CMK (cell line): ENCODE results near the gene KDM4F.

Experiments used
- DNase-seq: peaks from one replicate; pipeline ENCODE4 v3.0.0-alpha.2; 2010; ENCODE audit warnings: low read depth

Gene KDM4F

GRCh38 chr11:95065336-95065735, 16.1 kb downstream of the KDM4F start:
- DNase-seq = no peak

GRCh38 chr11:95066716-95067038, 17.5 kb downstream of the KDM4F start, which contains the start of gene SRSF8:
TSS of gene SRSF8 (plus strand) at chr11:95066919. CDS start at chr11:95067227, 308 bp downstream.
- DNase-seq = no peak

DNA sequence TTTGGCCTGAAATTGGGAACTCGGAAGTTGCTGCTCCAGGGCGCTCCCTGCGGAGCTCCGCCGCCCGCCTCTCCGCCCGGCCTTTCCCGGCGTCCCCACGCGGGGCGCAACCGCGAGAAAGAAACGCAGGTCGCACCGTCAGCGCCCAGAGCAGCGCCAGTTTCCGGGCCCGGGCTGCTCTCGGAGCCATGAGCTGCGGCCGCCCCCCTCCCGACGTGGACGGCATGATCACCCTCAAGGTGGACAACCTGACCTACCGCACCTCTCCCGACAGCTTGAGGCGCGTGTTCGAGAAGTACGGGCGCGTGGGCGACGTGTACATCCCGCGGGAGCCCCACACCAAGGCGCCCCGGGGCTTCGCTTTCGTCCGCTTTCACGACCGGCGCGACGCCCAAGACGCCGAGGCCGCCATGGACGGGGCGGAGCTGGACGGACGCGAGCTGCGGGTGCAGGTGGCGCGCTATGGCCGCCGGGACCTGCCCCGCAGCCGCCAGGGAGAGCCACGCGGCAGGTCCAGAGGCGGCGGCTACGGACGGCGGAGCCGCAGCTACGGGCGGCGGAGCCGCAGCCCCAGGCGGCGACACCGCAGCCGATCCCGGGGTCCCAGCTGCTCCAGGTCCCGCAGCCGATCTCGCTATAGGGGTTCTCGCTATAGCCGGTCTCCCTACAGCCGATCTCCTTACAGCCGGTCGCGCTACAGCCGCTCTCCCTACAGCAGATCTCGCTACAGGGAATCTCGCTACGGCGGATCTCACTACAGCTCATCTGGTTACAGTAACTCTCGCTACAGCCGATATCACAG, 18.0 kb downstream of the KDM4F start:
- DNase-seq = no peak

DNA sequence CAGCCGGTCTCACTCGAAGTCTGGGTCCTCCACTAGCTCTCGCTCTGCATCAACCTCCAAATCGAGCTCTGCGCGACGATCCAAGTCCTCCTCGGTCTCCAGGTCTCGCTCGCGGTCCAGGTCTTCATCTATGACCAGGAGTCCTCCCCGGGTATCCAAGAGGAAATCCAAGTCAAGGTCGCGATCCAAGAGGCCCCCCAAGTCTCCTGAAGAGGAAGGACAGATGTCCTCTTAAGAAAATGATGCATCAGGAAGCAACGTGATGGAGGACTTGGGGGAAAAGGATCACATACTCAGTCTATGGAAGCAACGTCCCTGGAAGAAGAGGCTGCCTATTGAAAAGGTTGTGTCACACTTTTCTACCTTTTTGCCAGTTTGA, 18.6 kb downstream of the KDM4F start:
- DNase-seq = no peak

DNA sequence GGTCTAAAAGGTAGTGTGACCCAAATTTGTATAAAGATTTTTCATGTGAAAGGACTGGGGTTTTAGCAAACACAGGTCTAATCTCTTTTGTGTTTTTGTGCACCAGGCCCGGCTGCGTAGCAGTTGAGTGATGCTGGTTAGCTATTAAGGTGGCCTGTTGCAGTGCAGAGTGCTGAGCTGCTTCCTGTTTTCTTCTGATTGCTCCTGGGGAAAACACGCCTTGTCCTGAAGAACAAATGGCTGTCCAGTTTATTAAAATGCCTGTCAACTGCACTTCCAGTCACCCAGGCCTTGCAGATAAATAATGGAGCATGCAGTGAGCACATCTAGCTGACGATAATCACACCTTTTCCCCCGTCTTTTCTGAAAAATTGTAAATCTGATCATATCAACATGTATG, 19.3 kb downstream of the KDM4F start:
- no peak for DNase-seq

DNA sequence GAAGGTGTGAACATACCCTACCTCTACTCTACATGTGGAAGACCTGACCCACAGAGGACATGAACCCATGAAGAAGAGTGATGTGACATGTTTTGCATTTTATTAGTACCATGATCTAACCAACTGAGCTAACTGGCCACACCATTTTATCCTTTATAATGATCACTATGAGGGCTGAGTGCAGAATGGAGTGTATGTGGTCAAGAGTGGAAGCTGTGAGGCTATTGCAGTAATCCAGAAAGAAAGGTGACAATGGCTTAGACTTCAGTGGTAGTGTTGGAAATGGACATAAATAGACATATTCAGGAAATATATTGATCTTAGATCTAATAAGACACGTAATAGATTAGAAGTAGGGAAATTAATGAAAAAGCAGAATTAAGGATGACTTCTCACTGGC, 21.2 kb downstream of the KDM4F start:
- DNase-seq = no peak

- DNase-seq = no peak
Measured at GRCh38 chr11:95072948-95073347, 23.7 kb downstream of the KDM4F start.

- DNase-seq = no peak
Measured at GRCh38 chr11:95074792-95075563, 25.8 kb downstream of the KDM4F start.

GRCh38 chr11:95076416-95076815, 27.2 kb downstream of the KDM4F start:
- DNase-seq = no peak

DNA sequence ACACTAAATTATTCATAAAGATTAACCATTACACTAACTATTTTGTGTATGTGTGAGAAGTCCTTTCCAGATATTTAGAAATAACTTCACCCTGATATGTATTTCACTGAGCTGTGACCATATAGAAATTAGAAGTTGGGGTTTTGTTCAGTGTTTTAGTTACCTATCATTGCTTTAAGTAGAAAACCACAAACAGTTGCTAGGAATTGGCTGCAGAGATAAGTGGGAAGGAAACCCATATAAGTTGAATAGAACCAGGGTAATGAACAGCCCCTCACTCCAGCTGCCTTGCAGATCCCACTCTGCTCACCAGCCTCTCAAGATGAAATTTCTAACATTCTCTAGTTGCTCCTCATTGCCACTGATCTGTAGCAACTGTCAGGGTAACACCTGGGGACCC, 27.8 kb downstream of the KDM4F start:
- DNase-seq = no peak

DNA sequence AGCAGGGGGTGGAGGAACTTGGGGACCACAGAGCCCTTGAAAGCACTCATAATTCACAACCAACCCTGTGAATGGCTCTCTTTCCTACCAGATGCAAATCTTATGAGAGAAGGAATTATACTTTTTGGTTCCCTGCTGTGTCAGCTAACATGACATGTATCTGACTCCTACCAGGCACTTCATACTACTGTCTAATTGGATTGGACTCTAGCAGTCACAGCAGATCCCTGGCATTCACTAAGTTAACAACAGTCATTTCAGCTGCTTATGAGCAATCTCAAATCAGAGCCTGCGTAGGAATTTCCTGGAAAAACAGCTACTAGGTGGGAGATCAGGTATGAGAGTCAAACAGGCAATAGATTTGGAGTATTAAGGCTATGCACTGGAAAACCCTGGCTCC, 29.3 kb downstream of the KDM4F start:
- DNase-seq = no peak

DNA sequence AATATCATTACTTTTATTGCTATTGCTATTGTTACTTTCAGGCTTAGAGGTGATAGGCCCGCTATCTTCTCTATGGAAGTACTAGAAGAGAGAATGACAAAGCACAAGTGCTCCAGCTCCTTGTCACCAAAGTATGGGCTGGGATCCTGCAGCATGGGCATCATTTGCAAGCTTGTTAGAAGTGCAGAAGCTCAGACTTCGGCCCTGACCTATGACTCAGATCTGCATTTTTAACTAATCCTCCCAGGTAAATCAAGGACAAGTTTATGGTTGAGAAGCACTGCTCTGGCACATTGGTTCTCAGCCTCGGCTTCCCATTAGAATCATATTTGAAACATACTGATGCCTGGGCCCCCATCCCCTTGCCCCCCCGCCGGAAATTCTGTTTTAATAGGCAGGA, 31.8 kb downstream of the KDM4F start:
- DNase-seq = no peak

DNA sequence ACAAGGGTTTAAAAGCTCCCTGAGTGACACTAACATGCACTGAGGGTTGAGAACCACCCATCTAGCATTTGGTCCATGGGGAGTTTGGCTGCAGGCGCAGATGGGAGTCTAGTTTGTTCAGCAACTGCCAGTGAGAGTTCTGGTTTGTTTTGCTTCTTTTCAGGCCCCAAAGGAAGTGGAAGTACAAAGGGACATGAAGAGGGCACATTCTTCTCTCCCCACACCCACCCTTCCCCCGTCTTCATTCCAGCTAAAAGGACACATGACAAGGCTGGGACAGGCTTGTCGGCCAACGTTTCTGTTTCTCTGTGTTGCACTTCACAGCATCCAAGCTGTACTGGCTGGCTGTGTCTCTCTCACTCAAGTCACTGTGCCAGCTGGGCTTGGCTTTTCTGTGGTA, 32.2 kb downstream of the KDM4F start:
- DNase-seq = no peak

DNA sequence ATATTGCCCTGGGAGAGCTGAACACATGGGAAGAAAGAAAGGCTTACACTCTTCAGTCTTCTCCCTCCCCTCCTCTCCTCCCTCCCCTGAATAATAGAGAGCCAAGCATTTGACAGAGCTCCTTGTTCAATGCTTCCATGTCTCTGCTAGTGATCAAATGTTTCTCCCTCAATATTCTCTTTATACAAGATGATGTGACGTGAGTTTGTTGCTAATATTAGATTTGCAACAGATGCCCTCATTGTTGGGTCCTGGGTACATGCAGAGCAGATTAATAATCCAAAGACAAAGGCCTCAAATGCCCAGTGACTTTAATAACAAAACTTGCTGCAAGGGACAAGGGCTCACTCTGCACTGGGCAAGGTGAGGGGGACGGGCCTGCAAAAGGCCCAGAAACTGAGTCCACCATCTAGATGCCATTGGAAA, 33.4 kb downstream of the KDM4F start:
- no peak for DNase-seq

GRCh38 chr11:95084509-95084908, 35.3 kb downstream of the KDM4F start:
- DNase-seq = no peak

- no peak for DNase-seq
Measured at GRCh38 chr11:95085117-95085816, 36.0 kb downstream of the KDM4F start.

GRCh38 chr11:95086151-95086550, 36.9 kb downstream of the KDM4F start:
- DNase-seq = no peak

DNA sequence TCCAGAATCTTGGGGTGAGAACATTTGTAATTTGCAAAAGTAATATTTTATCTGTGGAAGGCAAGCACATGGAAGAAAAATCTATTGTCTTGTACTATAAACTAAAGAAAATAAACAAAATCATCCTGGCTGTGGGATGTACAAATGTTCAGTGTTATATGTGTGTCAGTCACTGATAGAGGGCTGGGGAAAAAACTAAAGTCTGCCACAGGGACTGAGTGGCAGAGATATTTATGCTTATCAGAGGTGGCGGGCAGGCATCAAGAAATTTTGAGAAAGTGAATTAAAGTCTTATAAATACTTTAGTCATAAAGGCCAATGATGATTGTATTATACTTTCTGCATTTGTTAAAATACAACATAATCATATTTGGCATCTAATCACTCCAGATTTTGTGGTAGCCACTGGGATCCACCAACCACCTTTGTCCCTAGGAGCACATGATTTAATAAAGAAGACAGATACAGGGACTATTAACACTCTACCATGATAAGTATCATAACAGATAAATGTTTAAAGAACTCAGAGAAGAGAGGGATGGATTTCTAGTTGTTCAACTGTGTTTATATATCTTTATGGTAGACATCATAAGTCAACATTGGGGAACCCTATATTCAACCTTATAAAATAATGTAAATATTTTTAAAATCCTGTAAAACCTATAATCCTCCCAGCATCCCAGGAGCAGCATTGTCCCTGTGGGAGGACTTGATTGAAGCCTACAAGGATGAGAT, 37.8 kb downstream of the KDM4F start:
- DNase-seq = no peak

- no peak for DNase-seq
Measured at GRCh38 chr11:95088946-95089619, 39.9 kb downstream of the KDM4F start.

GRCh38 chr11:95089620-95090542, 40.7 kb downstream of the KDM4F start, which contains the start of gene ENDOD1:
TSS of gene ENDOD1 (plus strand) at chr11:95089846. CDS start at chr11:95089928, 82 bp downstream.
- DNase-seq = no peak
